Heart left ventricle (tissue), 16 donors: ENCODE results near the gene AKAP5. TPM values are rescaled to one million over a fixed set of nuclear protein-coding genes. Genes with fewer than 3 reads are reported as not detected.

Experiments used
- ATAC-seq, 4 donors: fragments of 200-7000 bp; cut with Tn5 transposase; one replicate each; pipeline ENCODE4 v1.9.1; 2020 to 2022; ENCODE audit warnings: moderate library complexity in 4 of 4, mild to moderate bottlenecking in 3 of 4, moderate number of reproducible peaks in 1 of 4
- DNase-seq, 5 donors: peaks; one replicate each; pipeline ENCODE4 v3.0.0-alpha.2; 2020
- H3K27ac ChIP-seq, 12 donors: fragments of 200-600 bp; sonication (generic) in 4 of 12; one replicate each; pipeline versions ENCODE4 v1.5.0 to v1.8.0; 2016 to 2022; ENCODE audit warnings: mild to moderate bottlenecking in 2 of 12
- H3K27me3 ChIP-seq, 9 donors: fragments of 200-600 bp; sonication (generic) in 2 of 9; one replicate each; pipeline versions ENCODE4 v1.5.1 to v1.8.0; 2016 to 2022; ENCODE audit warnings: mild to moderate bottlenecking in 3 of 9
- H3K36me3 ChIP-seq, 9 donors: fragments of 200-600 bp; sonication (generic) in 2 of 9; one replicate each; pipeline versions ENCODE4 v1.5.0 to v1.8.0; 2018 to 2022; ENCODE audit warnings: mild to moderate bottlenecking in 2 of 9
- H3K4me1 ChIP-seq, 12 donors: fragments of 200-600 bp; sonication (generic) in 4 of 12; one replicate each; pipeline versions ENCODE4 v1.5.0 to v1.8.0; 2016 to 2022; ENCODE audit warnings: mild to moderate bottlenecking in 3 of 12
- H3K4me3 ChIP-seq, 12 donors: fragments of 200-600 bp; sonication (generic) in 4 of 12; one replicate each; pipeline versions ENCODE4 v1.5.0 to v1.8.0; 2017 to 2022; ENCODE audit warnings: mild to moderate bottlenecking in 9 of 12, moderate library complexity in 4 of 12
- H3K9me3 ChIP-seq, 12 donors: fragments of 200-600 bp; sonication (generic) in 4 of 12; one replicate each; pipeline versions ENCODE4 v1.5.0 to v1.8.0; 2016 to 2022; ENCODE audit warnings: mild to moderate bottlenecking in 1 of 12
- POLR2A ChIP-seq, 2 donors: fragments of 450-650 bp; IDR thresholded peaks; one replicate each; pipeline ENCODE4 v1.6.1; 2017; ENCODE audit warnings: antibody characterized with exemption in 2 of 2, mild to moderate bottlenecking in 2 of 2, moderate library complexity in 2 of 2
- WGBS, 4 donors: extraction: QIAGEN DNeasy Blood & Tissue Kit in 2 of 4; methylation state at CpG; one replicate each; pipeline versions ENCODE4 v1.1.5 to v1.1.7; 2013 to 2018; 5-methylcytosine and 5-hydroxymethylcytosine counted together
- intact Hi-C, 10 donors: fragments of 100-400 bp; cut with DNase I; formaldehyde crosslinking; loops; one replicate each; pipeline versions ENCODE4 v1.11.1 to v1.14.2; 2022
- polyA plus RNA-seq, 2 donors: library from polyadenylated mRNA; stranded (reverse); fragments of 200-250 nt; gene quantifications; one replicate each; pipeline ENCODE4 v1.2.3, GENCODE V29; 2013
- total RNA-seq, 9 donors: library from RNA; depleted of rRNA in 2 of 9; stranded (reverse); fragments of >200 nt in 2 of 9; fragmentation: NEBNext Ultra II Directional in 3 of 9; extraction: Animal tissue kit (Norgen Biotek cat#: 25700) in 3 of 9; gene quantifications; one replicate each; pipeline versions ENCODE4 v1.1.0 to v1.2.4, GENCODE V29; 2016 to 2023
- TF ChIP-seq, protein P1 (sequence below), 12 donors: fragments of 200-600 bp; sonication (generic) in 4 of 12; IDR thresholded peaks; one replicate each; pipeline versions ENCODE4 v1.5.0 to v1.8.0; 2018 to 2022; ENCODE audit warnings: antibody characterized with exemption in 12 of 12, mild to moderate bottlenecking in 5 of 12
- donor health status: ischemic (EF 13 %, LVEDD 7.1; RV severe dilation, severe dysfunction).
- donor health status: healthy with polysubstance abuse.
- donor health status: DM: no; HTN: yes; CAD: no.
- donor health status: DM: no; HTN: no; CAD: no.
- donor health status: ischemic (EF 25% LVEDD 6.9; RV normal size, moderate dysfunction).
- donor health status: ischemic (EF 25% LVEDD 5.7; RV mildly dilated, moderate dysfunction).
- donor health status: healthy.
- donor health status: DM: yes; HTN: yes; CAD: no.
- donor health status: ischemic (EF 35%, LVEDD 5.7; RV mildly dilated, moderate dysfunction).
- donor health status: nonischemic (EF 11% LVEDD 7.7; RV severe dilation, severe dysfunction).
- donor health status: DM: yes; HTN: yes; CAD: no.
- donor health status: PGD.
- donor health status: ischemic (EF 29% LVEDD 5.4; RV normal size, mild dysfunction).
- donor health status: nonischemic (EF 23%, LVEDD 6.1; RV moderate dilation, normal function).

AKAP5 gene
- total and polyA plus RNA-seq, 11 donors = 0.08 to 0.61 (median 0.16) TPM; not detected in 1

- TF ChIP-seq, protein P1, sequence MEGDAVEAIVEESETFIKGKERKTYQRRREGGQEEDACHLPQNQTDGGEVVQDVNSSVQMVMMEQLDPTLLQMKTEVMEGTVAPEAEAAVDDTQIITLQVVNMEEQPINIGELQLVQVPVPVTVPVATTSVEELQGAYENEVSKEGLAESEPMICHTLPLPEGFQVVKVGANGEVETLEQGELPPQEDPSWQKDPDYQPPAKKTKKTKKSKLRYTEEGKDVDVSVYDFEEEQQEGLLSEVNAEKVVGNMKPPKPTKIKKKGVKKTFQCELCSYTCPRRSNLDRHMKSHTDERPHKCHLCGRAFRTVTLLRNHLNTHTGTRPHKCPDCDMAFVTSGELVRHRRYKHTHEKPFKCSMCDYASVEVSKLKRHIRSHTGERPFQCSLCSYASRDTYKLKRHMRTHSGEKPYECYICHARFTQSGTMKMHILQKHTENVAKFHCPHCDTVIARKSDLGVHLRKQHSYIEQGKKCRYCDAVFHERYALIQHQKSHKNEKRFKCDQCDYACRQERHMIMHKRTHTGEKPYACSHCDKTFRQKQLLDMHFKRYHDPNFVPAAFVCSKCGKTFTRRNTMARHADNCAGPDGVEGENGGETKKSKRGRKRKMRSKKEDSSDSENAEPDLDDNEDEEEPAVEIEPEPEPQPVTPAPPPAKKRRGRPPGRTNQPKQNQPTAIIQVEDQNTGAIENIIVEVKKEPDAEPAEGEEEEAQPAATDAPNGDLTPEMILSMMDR (IDR thresholded peaks at IDR 0.05) = no peak
- TF ChIP-seq POLR2A (IDR thresholded peaks at IDR 0.05) = no peak
- H3K4me3 ChIP-seq = no peak overlapping the region
- peaks cover 0 to 47% (median 27%) of the 10 kb centered on the region in 9 donors for H3K36me3 ChIP-seq
- no peaks in the 10 kb centered on the region for H3K27me3 ChIP-seq
- ATAC-seq (no peak), DNase-seq (no peak)
- H3K27ac ChIP-seq = no peak overlapping the region
- WGBS, 4 donors = 86 to 94% (median 93%) methylated on average over 4 of the region's 4 CpGs
- no peaks in the 10 kb centered on the region for H3K9me3 ChIP-seq
- peaks cover 0 to 3% (median 1%) of the 10 kb centered on the region in 12 donors for H3K4me1 ChIP-seq
- intact Hi-C loops = no loop called here
Measured at GRCh38 chr14:64459405-64460136, 5.7 kb upstream of the AKAP5 start.

DNA sequence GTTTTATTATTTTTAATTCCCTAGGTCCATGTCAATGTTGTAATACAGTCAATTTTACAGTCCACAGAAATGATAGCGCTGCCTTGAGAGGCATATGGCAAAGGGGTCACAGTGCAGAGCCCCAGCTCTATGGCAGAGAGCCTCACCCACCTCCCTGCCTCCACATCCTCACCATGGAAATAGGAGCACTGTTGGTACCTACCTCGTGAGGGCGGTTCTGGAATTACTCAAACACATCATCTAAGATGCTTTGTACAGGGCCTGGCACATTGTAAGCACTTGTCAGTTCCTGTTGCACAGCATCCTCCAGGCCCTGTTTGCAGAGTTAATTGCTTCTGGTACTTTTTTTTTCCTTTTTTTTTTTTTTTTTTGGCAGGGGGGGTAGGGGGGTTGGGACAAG lies 4.1 kb upstream of the AKAP5 start:
- Histone ChIP-seq H3K4me3 (no peak overlapping the region), H3K4me1 (peaks cover 0 to 16% (median 6%) of the 10 kb centered on the region in 12 donors), H3K9me3 (no peaks in the 10 kb centered on the region), H3K27ac (no peak overlapping the region), H3K36me3 (peaks cover 0 to 31% (median 11%) of the 10 kb centered on the region in 9 donors), H3K27me3 (peaks cover 0 to 4% (median 0%) of the 10 kb centered on the region in 9 donors)
- intact Hi-C loops = no loop called here
- ATAC-seq = no peak
- WGBS, 4 donors = 78 to 86% (median 86%) methylated on average over 3 of the region's 3 CpGs
- no peak for DNase-seq
- no peak for TF ChIP-seq POLR2A (IDR thresholded peaks at IDR 0.05)
- TF ChIP-seq, protein P1 (IDR thresholded peaks at IDR 0.05) = no peak

- WGBS, 4 donors = 92 to 98% (median 95%) methylated on average over 2 of the region's 2 CpGs
Measured at GRCh38 chr14:64463195-64463594, 2.1 kb upstream of the AKAP5 start.

GRCh38 chr14:64463873-64464272 lies 1.4 kb upstream of the AKAP5 start:
- Histone ChIP-seq H3K9me3 (no peaks in the 10 kb centered on the region), H3K4me3 (no peak overlapping the region), H3K27ac (no peak overlapping the region), H3K4me1 (peaks cover 0 to 18% (median 6%) of the 10 kb centered on the region in 12 donors), H3K36me3 (peaks cover 0 to 12% (median 0%) of the 10 kb centered on the region in 9 donors), H3K27me3 (peaks cover 0 to 4% (median 0%) of the 10 kb centered on the region in 9 donors)
- no peak for ATAC-seq
- intact Hi-C loops = no loop called here
- no peak for DNase-seq
- WGBS, 4 donors = 93 to 96% (median 95%) methylated on average over 6 of the region's 6 CpGs
- TF ChIP-seq, protein P1 (IDR thresholded peaks at IDR 0.05) = no peak
- no peak for TF ChIP-seq POLR2A (IDR thresholded peaks at IDR 0.05)

More at GRCh38 chr14:64463195-64463594, 2.1 kb upstream of the AKAP5 start:
- H3K4me1 ChIP-seq = peaks cover 0 to 18% (median 6%) of the 10 kb centered on the region in 12 donors
- no peak overlapping the region for H3K4me3 ChIP-seq
- intact Hi-C loops = no loop called here
- no peak overlapping the region for H3K27ac ChIP-seq
- no peak for DNase-seq
- no peak for ATAC-seq
- H3K36me3 ChIP-seq = peaks cover 0 to 17% (median 0%) of the 10 kb centered on the region in 9 donors
- TF ChIP-seq, protein P1 (IDR thresholded peaks at IDR 0.05) = no peak
- no peak for TF ChIP-seq POLR2A (IDR thresholded peaks at IDR 0.05)
- no peaks in the 10 kb centered on the region for H3K9me3 ChIP-seq
- H3K27me3 ChIP-seq = peaks cover 0 to 4% (median 0%) of the 10 kb centered on the region in 9 donors
